ENCODE results near the gene CPB2.

- TF ChIP-seq CTCF (IDR thresholded peaks at IDR 0.05; ENCODE audit: low read depth, low read length, missing input control): no peak
- no peak for TF ChIP-seq GABPA (IDR thresholded peaks at IDR 0.05 in 1 of 2, conservative IDR thresholded peaks at IDR 0.05 in 1 of 2)
- TF ChIP-seq FOXA2 (IDR thresholded peaks at IDR 0.05): no peak
- no peak for TF ChIP-seq JUND (IDR thresholded peaks at IDR 0.05)
Measured at GRCh38 chr13:46087481-46087880, 17.4 kb downstream of the CPB2 start.

All from liver (tissue), 3 donors.